ENCODE results near the gene TEAD2. TPM values are rescaled to one million over a fixed set of nuclear protein-coding genes. Genes with fewer than 3 reads are reported as not detected.
"Not testable (repeated sequence)": the region's sequence is repeated elsewhere in the genome, so short reads cannot be mapped to it uniquely, and the experiment has no call there.

The TEAD2 gene
- total RNA-seq, 6 experiments from 2014 or later = 16.5 to 23.1 (median 20.8) TPM

- no peaks in the 10 kb centered on the region for H3K36me3 Mint-ChIP-seq (ENCODE audit: low read depth)
- no peaks in the 10 kb centered on the region for H3K4me1 Mint-ChIP-seq (ENCODE audit: low read depth)
- TF ChIP-seq, protein P1, sequence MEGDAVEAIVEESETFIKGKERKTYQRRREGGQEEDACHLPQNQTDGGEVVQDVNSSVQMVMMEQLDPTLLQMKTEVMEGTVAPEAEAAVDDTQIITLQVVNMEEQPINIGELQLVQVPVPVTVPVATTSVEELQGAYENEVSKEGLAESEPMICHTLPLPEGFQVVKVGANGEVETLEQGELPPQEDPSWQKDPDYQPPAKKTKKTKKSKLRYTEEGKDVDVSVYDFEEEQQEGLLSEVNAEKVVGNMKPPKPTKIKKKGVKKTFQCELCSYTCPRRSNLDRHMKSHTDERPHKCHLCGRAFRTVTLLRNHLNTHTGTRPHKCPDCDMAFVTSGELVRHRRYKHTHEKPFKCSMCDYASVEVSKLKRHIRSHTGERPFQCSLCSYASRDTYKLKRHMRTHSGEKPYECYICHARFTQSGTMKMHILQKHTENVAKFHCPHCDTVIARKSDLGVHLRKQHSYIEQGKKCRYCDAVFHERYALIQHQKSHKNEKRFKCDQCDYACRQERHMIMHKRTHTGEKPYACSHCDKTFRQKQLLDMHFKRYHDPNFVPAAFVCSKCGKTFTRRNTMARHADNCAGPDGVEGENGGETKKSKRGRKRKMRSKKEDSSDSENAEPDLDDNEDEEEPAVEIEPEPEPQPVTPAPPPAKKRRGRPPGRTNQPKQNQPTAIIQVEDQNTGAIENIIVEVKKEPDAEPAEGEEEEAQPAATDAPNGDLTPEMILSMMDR (IDR thresholded peaks at IDR 0.05) = no peak
- H3K4me3 Mint-ChIP-seq = no peak overlapping the region
- no peak overlapping the region for H3K27ac Mint-ChIP-seq
- peaks cover 19% of the 10 kb centered on the region for H3K9me3 Mint-ChIP-seq
- DNase-seq = no peak
- H3K27me3 Mint-ChIP-seq (ENCODE audit: insufficient read depth) = peaks cover 20% of the 10 kb centered on the region
These were observed 18.2 kb upstream of the TEAD2 start for GRCh38 chr19:49380391-49380790.

GRCh38 chr19:49378512-49378911 lies 16.3 kb upstream of the TEAD2 start:
- no peaks in the 10 kb centered on the region for H3K4me1 Mint-ChIP-seq (ENCODE audit: low read depth)
- DNase-seq = no peak
- H3K27ac Mint-ChIP-seq = no peak overlapping the region
- TF ChIP-seq, protein P1 (IDR thresholded peaks at IDR 0.05) = no peak
- peaks cover 19% of the 10 kb centered on the region for H3K9me3 Mint-ChIP-seq
- no peak overlapping the region for H3K4me3 Mint-ChIP-seq
- peaks cover 28% of the 10 kb centered on the region for H3K27me3 Mint-ChIP-seq (ENCODE audit: insufficient read depth)
- H3K36me3 Mint-ChIP-seq (ENCODE audit: low read depth) = no peaks in the 10 kb centered on the region

DNA sequence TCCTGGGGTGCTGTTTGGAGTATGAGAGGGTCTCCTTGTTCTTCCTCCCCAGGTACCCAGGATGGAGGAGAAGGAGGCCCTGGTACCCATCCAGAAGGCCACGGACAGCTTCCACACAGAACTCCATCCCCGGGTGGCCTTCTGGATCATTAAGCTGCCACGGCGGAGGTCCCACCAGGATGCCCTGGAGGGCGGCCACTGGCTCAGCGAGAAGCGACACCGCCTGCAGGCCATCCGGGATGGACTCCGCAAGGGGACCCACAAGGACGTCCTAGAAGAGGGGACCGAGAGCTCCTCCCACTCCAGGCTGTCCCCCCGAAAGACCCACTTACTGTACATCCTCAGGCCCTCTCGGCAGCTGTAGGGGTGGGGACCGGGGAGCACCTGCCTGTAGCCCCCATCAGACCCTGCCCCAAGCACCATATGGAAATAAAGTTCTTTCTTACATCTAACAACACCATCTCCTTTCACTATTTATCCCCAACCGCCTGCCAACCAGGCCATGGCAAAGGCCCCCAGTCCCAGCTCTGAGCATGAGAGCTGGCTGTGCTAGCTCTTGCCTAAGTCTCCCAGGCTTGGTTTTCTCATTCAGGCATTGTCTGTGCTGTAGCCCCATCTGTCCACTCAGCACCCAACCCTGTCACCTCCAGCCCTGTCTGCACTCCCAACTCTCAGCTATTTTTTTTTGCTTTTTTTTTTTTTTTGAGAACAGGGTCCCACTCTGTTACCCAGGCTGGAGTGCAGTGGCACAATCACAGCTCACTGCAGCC lies 12.6 kb upstream of the TEAD2 start:
- H3K27ac Mint-ChIP-seq = no peak overlapping the region
- peaks cover 34% of the 10 kb centered on the region for H3K27me3 Mint-ChIP-seq (ENCODE audit: insufficient read depth)
- H3K4me3 Mint-ChIP-seq = no peak overlapping the region

GRCh38 chr19:49373174-49373573 lies 11.0 kb upstream of the TEAD2 start:
- H3K4me1 Mint-ChIP-seq (ENCODE audit: low read depth); H3K4me3 Mint-ChIP-seq; H3K36me3 Mint-ChIP-seq (ENCODE audit: low read depth); DNase-seq; H3K27ac Mint-ChIP-seq: not testable (repeated sequence)
- H3K9me3 Mint-ChIP-seq = peaks cover 24% of the 10 kb centered on the region
- peaks cover 30% of the 10 kb centered on the region for H3K27me3 Mint-ChIP-seq (ENCODE audit: insufficient read depth)

More for the DNA sequence above, 12.6 kb upstream of the TEAD2 start:
- TF ChIP-seq, protein P1 (IDR thresholded peaks at IDR 0.05) = no peak
- Mint-ChIP-seq H3K36me3 (ENCODE audit: low read depth) (no peaks in the 10 kb centered on the region; the same call in 1 of the 2 replicates), H3K4me1 (ENCODE audit: low read depth) (no peaks in the 10 kb centered on the region), H3K9me3 (peaks cover 12% of the 10 kb centered on the region)
- no peak for DNase-seq

- Mint-ChIP-seq H3K27me3 (ENCODE audit: insufficient read depth) (peaks cover 24% of the 10 kb centered on the region), H3K4me1 (ENCODE audit: low read depth) (no peaks in the 10 kb centered on the region), H3K4me3 (no peak overlapping the region), H3K27ac (no peak overlapping the region), H3K36me3 (ENCODE audit: low read depth) (peaks cover 9% of the 10 kb centered on the region), H3K9me3 (peaks cover 24% of the 10 kb centered on the region)
- TF ChIP-seq, protein P1 (IDR thresholded peaks at IDR 0.05) = no peak
- no peak for DNase-seq
These were observed 9.0 kb upstream of the TEAD2 start for GRCh38 chr19:49371184-49371583.

- Mint-ChIP-seq H3K9me3 (peaks cover 24% of the 10 kb centered on the region), H3K4me1 (ENCODE audit: low read depth) (no peaks in the 10 kb centered on the region)
- DNase-seq = no peak
These were observed 6.6 kb upstream of the TEAD2 start for GRCh38 chr19:49368711-49369358.

More at GRCh38 chr19:49368711-49369358, 6.6 kb upstream of the TEAD2 start:
- Mint-ChIP-seq H3K27ac (no peak overlapping the region), H3K36me3 (ENCODE audit: low read depth) (peaks cover 9% of the 10 kb centered on the region), H3K27me3 (ENCODE audit: insufficient read depth) (peaks cover 16% of the 10 kb centered on the region), H3K4me3 (no peak overlapping the region)
- TF ChIP-seq, protein P1 (IDR thresholded peaks at IDR 0.05) = no peak
